Activated CD8-positive, alpha-beta T cell treated with anti-CD3 and anti-CD28 coated beads, Interleukin-2, amount 10 ng/mL, durations not matched to agents 7 days and 5 days (primary cell): ENCODE data around the gene ASTN2. TPM values are rescaled to one million over a fixed set of nuclear protein-coding genes. Genes with fewer than 3 reads are reported as not detected.

Experiments
- ATAC-seq: fragments of 150-1000 bp; cut with Tn5 transposase; one replicate; pipeline ENCODE4 v1.10.0; 2021; ENCODE audit warnings: moderate library complexity
- CTCF ChIA-PET: fragments of 350-600 bp; sonication (Branson Sonifier 250); formaldehyde crosslinking; loops from one replicate; lab custom pipeline; 2021; ENCODE audit warnings: antibody characterized with exemption; lab: Charles Lee
- POLR2A ChIA-PET: fragments of 350-600 bp; sonication (Branson Sonifier 250); formaldehyde crosslinking; loops from one replicate; lab custom pipeline; 2021; ENCODE audit warnings: antibody characterized with exemption; lab: Charles Lee
- DNase-seq: peaks from one replicate; pipeline ENCODE4 v3.0.0-alpha.2; 2020
- H3K27ac Mint-ChIP-seq: one replicate; pipeline ENCODE4 v1.8.0; 2021; ENCODE audit warnings: mild to moderate bottlenecking, mixed read lengths
- H3K27me3 Mint-ChIP-seq: one replicate; pipeline ENCODE4 v1.8.0; 2021; ENCODE audit warnings: low read depth, mixed read lengths
- H3K36me3 Mint-ChIP-seq: one replicate; pipeline ENCODE4 v1.8.0; 2021; ENCODE audit warnings: low read depth, mixed read lengths
- H3K4me1 Mint-ChIP-seq: one replicate; pipeline ENCODE4 v1.8.0; 2021; ENCODE audit warnings: low read depth, mixed read lengths
- H3K4me3 Mint-ChIP-seq: one replicate; pipeline ENCODE4 v1.8.0; 2021; ENCODE audit warnings: mild to moderate bottlenecking, mixed read lengths
- H3K9me3 Mint-ChIP-seq: one replicate; pipeline ENCODE4 v1.8.0; 2022; ENCODE audit warnings: mixed read lengths; ENCODE audit not compliant: insufficient read depth
- total RNA-seq, 2 experiments: library from RNA; stranded (reverse); gene quantifications; one replicate each; pipeline ENCODE4 v1.2.3, GENCODE V29; 2021

The ASTN2 gene
- total RNA-seq, 2 experiments from 2014 or later = 4.7 to 4.9 TPM

- ATAC-seq (no peak), DNase-seq (no peak)
- H3K4me3 Mint-ChIP-seq = no peak overlapping the region
- CTCF ChIA-PET = no interaction called here
- no peaks in the 10 kb centered on the region for H3K4me1 Mint-ChIP-seq
- H3K27me3 Mint-ChIP-seq = no peaks in the 10 kb centered on the region
- H3K36me3 Mint-ChIP-seq = no peaks in the 10 kb centered on the region
- no peak overlapping the region for H3K27ac Mint-ChIP-seq
- POLR2A ChIA-PET = no interaction called here
- H3K9me3 Mint-ChIP-seq = no peaks in the 10 kb centered on the region
Observed at GRCh38 chr9:117008876-117009275, 406.0 kb downstream of the ASTN2 start.

DNA sequence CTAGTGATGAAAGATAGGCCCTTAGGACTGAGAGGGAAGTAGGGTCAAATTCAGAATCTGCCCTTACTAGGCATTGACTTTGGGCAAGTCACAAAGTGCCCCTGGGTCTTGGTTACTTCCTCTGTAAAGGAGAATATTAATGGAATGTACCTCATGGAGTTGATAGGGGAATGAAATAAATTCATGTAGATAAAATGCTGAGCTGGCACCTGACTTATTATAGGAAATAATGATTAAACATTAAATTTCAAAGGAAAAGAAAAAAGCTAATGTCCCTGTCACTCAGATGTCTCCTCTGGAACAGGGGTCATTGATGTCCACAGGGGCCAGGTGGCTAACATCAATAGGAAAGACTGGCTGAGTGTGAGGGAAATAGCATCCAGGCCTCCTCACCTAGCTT, 406.4 kb downstream of the ASTN2 start:
- H3K4me3 Mint-ChIP-seq = no peak overlapping the region

GRCh38 chr9:117002686-117003085, 412.2 kb downstream of the ASTN2 start:
- no peaks in the 10 kb centered on the region for H3K4me1 Mint-ChIP-seq

More for the DNA sequence above, 406.4 kb downstream of the ASTN2 start:
- DNase-seq (no peak), ATAC-seq (no peak)
- H3K9me3 Mint-ChIP-seq = no peaks in the 10 kb centered on the region
- POLR2A ChIA-PET = no interaction called here
- H3K27me3 Mint-ChIP-seq = no peaks in the 10 kb centered on the region
- H3K27ac Mint-ChIP-seq = no peak overlapping the region
- H3K36me3 Mint-ChIP-seq = no peaks in the 10 kb centered on the region
- CTCF ChIA-PET = no interaction called here
- H3K4me1 Mint-ChIP-seq = no peaks in the 10 kb centered on the region

GRCh38 chr9:117000834-117001233, 414.0 kb downstream of the ASTN2 start:
- ChIA-PET CTCF (no interaction called here), POLR2A (no interaction called here)
- Mint-ChIP-seq H3K27ac (no peak overlapping the region), H3K4me3 (no peak overlapping the region), H3K4me1 (no peaks in the 10 kb centered on the region), H3K36me3 (no peaks in the 10 kb centered on the region), H3K9me3 (no peaks in the 10 kb centered on the region), H3K27me3 (no peaks in the 10 kb centered on the region)
- no peak for ATAC-seq
- no peak for DNase-seq

More at GRCh38 chr9:117002686-117003085, 412.2 kb downstream of the ASTN2 start:
- no peak for DNase-seq
- H3K27ac Mint-ChIP-seq = no peak overlapping the region
- H3K27me3 Mint-ChIP-seq = no peaks in the 10 kb centered on the region
- ATAC-seq = no peak
- ChIA-PET POLR2A (no interaction called here), CTCF (no interaction called here)
- H3K4me3 Mint-ChIP-seq = no peak overlapping the region
- no peaks in the 10 kb centered on the region for H3K9me3 Mint-ChIP-seq
- H3K36me3 Mint-ChIP-seq = no peaks in the 10 kb centered on the region

DNA sequence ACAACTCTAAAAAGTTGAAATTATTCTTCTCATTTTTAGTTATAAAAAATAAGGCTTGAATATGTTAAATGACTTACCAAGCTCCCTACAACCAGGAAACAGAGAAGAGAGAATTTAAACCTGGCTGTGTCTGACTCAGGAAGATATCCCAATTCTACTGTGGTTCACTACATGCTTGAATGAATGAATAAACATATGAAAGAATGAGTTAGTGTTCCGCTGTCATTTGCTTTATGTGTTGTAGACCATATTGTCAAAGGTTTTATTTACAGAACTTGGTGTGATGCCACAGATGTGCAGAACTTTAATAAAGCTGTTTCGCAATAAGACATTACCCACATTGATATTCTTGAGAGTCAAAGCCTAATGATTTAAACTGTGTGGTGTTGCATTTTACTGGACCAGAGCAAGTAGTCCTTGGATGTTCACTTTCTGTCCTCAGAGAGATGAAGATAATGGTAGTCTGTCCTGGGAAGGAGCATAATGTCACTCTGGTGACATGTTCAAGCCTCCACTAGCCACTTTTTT, 414.6 kb downstream of the ASTN2 start:
- Mint-ChIP-seq H3K9me3 (no peaks in the 10 kb centered on the region), H3K36me3 (no peaks in the 10 kb centered on the region), H3K4me3 (no peak overlapping the region), H3K27ac (no peak overlapping the region), H3K27me3 (no peaks in the 10 kb centered on the region), H3K4me1 (no peaks in the 10 kb centered on the region)
- CTCF ChIA-PET = no interaction called here
- ATAC-seq (no peak), DNase-seq (no peak)
- POLR2A ChIA-PET = no interaction called here

GRCh38 chr9:116998305-116998704, 416.6 kb downstream of the ASTN2 start:
- Mint-ChIP-seq H3K27me3 (no peaks in the 10 kb centered on the region), H3K4me1 (no peaks in the 10 kb centered on the region), H3K9me3 (no peaks in the 10 kb centered on the region), H3K36me3 (no peaks in the 10 kb centered on the region), H3K4me3 (no peak overlapping the region), H3K27ac (no peak overlapping the region)
- ATAC-seq (no peak), DNase-seq (no peak)
- CTCF ChIA-PET = no interaction called here
- POLR2A ChIA-PET = no interaction called here

DNA sequence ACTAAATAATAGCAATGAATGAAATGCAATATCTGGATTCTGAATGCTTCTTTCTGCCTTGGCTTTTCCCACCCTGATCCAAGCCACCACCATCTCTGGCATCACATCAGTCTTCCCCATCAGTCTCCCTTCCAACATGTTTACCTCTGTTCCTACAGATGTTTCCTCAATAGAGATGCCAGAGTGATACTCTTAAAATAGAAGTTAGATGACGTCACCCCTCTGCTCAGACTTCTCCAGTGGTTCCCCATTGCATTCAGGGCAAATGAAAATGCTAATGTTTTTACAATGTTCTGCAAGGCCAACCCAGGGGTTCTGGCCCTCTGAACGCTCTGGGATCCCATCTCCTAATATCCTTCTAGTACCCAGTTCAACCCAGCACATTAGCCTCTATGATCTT, 422.0 kb downstream of the ASTN2 start:
- POLR2A ChIA-PET = no interaction called here
- no peaks in the 10 kb centered on the region for H3K9me3 Mint-ChIP-seq

GRCh38 chr9:116991051-116991450, 423.8 kb downstream of the ASTN2 start:
- CTCF ChIA-PET = no interaction called here
- H3K4me3 Mint-ChIP-seq = no peak overlapping the region

More for the DNA sequence above, 422.0 kb downstream of the ASTN2 start:
- CTCF ChIA-PET = no interaction called here
- no peak overlapping the region for H3K4me3 Mint-ChIP-seq
- no peak for ATAC-seq
- no peaks in the 10 kb centered on the region for H3K4me1 Mint-ChIP-seq
- no peaks in the 10 kb centered on the region for H3K36me3 Mint-ChIP-seq
- no peaks in the 10 kb centered on the region for H3K27me3 Mint-ChIP-seq
- DNase-seq = no peak
- no peak overlapping the region for H3K27ac Mint-ChIP-seq

DNA sequence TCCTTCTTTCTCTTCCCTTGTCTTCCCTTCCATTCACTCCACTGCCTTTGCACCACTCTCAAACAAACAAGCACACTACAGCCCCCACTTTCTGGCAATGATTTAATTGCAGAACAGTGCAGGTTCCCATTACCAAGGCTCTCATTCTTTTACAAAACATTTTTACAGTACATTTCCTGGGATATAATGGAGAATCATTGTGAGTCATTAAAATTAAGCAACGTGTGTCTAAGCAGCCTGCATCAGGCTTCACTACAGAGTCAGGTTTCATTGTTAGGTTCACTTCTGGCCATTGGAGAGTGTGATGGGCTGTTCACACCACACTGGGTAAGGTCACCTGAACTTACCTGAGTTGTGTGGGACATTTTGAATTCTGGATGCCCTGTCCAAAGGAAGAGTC, 424.3 kb downstream of the ASTN2 start:
- POLR2A ChIA-PET = no interaction called here
- no peak for DNase-seq
- H3K4me1 Mint-ChIP-seq = no peaks in the 10 kb centered on the region
- ATAC-seq = no peak
- H3K27ac Mint-ChIP-seq = no peak overlapping the region
- H3K36me3 Mint-ChIP-seq = no peaks in the 10 kb centered on the region
- H3K9me3 Mint-ChIP-seq = no peaks in the 10 kb centered on the region
- no peak overlapping the region for H3K4me3 Mint-ChIP-seq
- no peaks in the 10 kb centered on the region for H3K27me3 Mint-ChIP-seq
- CTCF ChIA-PET = no interaction called here

More at GRCh38 chr9:116991051-116991450, 423.8 kb downstream of the ASTN2 start:
- H3K27me3 Mint-ChIP-seq = no peaks in the 10 kb centered on the region
- POLR2A ChIA-PET = no interaction called here
- no peak overlapping the region for H3K27ac Mint-ChIP-seq
- H3K9me3 Mint-ChIP-seq = no peaks in the 10 kb centered on the region
- no peaks in the 10 kb centered on the region for H3K36me3 Mint-ChIP-seq
- no peaks in the 10 kb centered on the region for H3K4me1 Mint-ChIP-seq
- ATAC-seq = no peak
- no peak for DNase-seq

DNA sequence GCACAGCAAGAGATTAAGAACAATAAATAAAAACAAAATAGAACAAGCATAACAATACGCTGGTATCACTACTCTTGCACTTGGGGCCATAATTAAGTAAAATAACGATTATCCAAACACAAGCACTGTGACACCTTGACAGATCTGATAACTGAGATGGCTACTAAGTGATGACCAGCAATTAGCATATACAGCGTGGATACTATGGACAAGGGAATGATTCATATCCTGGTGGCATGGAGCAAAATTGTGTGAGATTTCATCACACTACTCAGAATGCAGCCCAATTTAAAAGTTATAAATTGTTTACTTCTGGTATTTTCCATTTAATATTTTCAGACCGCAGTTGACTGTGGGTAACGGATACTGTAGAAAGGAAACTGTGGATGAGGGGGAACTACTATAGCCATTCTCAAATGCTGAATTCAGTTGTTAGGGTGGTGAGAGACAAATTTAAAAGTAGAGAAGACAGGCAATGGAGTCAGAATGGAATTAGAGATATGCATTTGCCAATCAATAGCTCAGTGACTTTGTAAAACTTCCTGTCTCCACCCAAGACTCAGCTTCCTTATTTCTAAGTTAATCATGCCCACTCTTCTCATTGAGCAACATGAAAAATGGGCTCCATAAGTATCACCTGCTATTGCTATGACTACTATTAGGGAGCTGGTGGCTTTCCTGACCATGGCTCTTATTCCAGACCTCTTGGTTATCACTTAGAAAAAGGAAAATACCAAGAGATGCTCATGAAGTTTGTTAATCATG, 427.0 kb downstream of the ASTN2 start:
- Mint-ChIP-seq H3K4me3 (no peak overlapping the region), H3K36me3 (no peaks in the 10 kb centered on the region), H3K4me1 (no peaks in the 10 kb centered on the region), H3K27me3 (no peaks in the 10 kb centered on the region), H3K27ac (no peak overlapping the region), H3K9me3 (no peaks in the 10 kb centered on the region)
- ATAC-seq (no peak), DNase-seq (no peak)
- CTCF ChIA-PET = no interaction called here
- POLR2A ChIA-PET = no interaction called here

- no peak for DNase-seq
- H3K9me3 Mint-ChIP-seq = no peaks in the 10 kb centered on the region
- ChIA-PET CTCF (no interaction called here), POLR2A (no interaction called here)
- H3K27me3 Mint-ChIP-seq = no peaks in the 10 kb centered on the region
- no peak overlapping the region for H3K4me3 Mint-ChIP-seq
- no peak for ATAC-seq
- H3K27ac Mint-ChIP-seq = no peak overlapping the region
- no peaks in the 10 kb centered on the region for H3K4me1 Mint-ChIP-seq
- H3K36me3 Mint-ChIP-seq = no peaks in the 10 kb centered on the region
Observed at GRCh38 chr9:116986015-116986414, 428.8 kb downstream of the ASTN2 start.

DNA sequence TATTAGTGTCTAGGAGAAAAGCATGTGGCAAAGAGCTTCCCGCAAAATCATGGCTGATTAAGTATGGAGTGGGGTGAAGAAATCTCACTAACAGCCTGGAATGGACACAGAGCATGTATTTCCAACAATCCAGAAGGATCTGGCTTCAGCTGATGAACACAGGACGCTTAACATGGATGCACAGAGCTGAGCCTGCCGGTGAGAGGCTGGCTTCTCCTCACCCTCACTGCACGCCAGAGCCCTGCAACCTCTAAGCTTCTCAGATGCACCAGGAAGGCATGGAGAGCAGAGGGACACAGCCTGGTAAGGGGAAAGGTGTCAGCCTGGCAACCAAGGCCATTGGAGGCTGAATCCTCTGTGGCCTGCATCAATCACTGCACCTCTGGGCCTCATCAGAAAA, 429.3 kb downstream of the ASTN2 start:
- DNase-seq (no peak), ATAC-seq (no peak)
- Mint-ChIP-seq H3K4me3 (no peak overlapping the region), H3K4me1 (no peaks in the 10 kb centered on the region), H3K36me3 (no peaks in the 10 kb centered on the region), H3K27ac (no peak overlapping the region), H3K9me3 (no peaks in the 10 kb centered on the region), H3K27me3 (no peaks in the 10 kb centered on the region)
- POLR2A ChIA-PET = no interaction called here
- CTCF ChIA-PET = no interaction called here
